Measurements from ENCODE around the gene ST6GALNAC3.

Gene ST6GALNAC3

DNA sequence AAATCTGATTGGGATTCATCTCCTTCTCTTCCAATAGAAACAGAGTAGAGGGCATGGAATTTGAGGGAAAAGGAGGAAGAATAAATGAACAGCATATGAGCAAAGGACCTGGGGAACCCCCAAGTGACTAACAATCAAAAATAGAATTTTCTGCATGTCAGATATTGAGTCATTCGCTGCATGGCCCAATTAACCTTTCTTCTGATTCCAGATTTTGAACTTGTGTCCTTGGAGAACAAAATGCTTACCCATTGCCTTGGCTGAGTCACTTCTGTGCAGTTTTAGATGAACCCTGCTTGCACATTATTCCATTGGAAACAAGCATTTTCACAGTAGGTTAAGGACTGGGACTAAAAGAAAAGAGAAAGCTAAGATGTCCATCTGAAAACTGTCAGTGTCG, 390.5 kb downstream of the ST6GALNAC3 start:
- H3K79me2 ChIP-seq (ENCODE audit: insufficient read depth, low read length): no peaks in the 10 kb centered on the region
- no peak for TF ChIP-seq EZH2phosphoT487 (IDR thresholded peaks at IDR 0.05; ENCODE audit: borderline replicate concordance)
- TF ChIP-seq, protein P1, sequence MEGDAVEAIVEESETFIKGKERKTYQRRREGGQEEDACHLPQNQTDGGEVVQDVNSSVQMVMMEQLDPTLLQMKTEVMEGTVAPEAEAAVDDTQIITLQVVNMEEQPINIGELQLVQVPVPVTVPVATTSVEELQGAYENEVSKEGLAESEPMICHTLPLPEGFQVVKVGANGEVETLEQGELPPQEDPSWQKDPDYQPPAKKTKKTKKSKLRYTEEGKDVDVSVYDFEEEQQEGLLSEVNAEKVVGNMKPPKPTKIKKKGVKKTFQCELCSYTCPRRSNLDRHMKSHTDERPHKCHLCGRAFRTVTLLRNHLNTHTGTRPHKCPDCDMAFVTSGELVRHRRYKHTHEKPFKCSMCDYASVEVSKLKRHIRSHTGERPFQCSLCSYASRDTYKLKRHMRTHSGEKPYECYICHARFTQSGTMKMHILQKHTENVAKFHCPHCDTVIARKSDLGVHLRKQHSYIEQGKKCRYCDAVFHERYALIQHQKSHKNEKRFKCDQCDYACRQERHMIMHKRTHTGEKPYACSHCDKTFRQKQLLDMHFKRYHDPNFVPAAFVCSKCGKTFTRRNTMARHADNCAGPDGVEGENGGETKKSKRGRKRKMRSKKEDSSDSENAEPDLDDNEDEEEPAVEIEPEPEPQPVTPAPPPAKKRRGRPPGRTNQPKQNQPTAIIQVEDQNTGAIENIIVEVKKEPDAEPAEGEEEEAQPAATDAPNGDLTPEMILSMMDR (conservative IDR thresholded peaks at IDR 0.05; ENCODE audit: low read length): no peak
- H3K4me2 ChIP-seq (ENCODE audit: low read depth, low read length, poor library complexity, severe bottlenecking): no peak overlapping the region

DNA sequence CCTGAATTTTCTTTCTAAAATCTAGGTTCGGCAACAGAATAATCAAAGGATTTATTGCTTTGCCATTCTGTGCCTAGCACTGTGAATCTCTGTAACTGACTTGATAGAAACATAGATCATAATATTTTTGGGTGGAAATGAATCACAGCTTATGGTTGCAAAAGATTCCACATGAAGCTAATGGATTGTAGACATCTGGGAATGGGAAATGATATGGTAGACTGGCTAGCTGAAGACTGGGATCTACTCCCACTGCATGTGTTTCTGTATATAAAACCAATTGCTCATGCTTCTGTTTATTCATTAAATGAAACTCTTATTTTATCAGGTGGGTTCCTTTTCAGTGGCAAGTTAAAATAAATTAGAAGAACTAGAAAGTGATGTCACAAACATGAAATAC, 395.6 kb downstream of the ST6GALNAC3 start:
- Histone ChIP-seq H3K27me3 (ENCODE audit: insufficient read depth, low read length, poor library complexity, severe bottlenecking) (no peaks in the 10 kb centered on the region), H3K4me3 (ENCODE audit: low read length, poor library complexity, severe bottlenecking) (no peak overlapping the region), H3K4me1 (ENCODE audit: insufficient read depth, low read length, poor library complexity, severe bottlenecking) (no peaks in the 10 kb centered on the region), H3F3A (ENCODE audit: low read depth) (no peaks in the 10 kb centered on the region), H3K9me3 (ENCODE audit: insufficient read depth, low read depth, low read length) (no peaks in the 10 kb centered on the region), H4K20me1 (ENCODE audit: insufficient read depth, low read length, poor library complexity, severe bottlenecking) (no peaks in the 10 kb centered on the region), H3K36me3 (ENCODE audit: insufficient read depth, low read length) (no peaks in the 10 kb centered on the region), H2AFZ (ENCODE audit: low read length) (no peak overlapping the region), H3K9ac (ENCODE audit: low read depth, low read length, poor library complexity, severe bottlenecking) (no peak overlapping the region), H3K79me2 (ENCODE audit: insufficient read depth, low read length) (no peaks in the 10 kb centered on the region), H3K4me2 (ENCODE audit: low read depth, low read length, poor library complexity, severe bottlenecking) (no peak overlapping the region), H3K9me2 (replicated peaks; ENCODE audit: low read depth, low read length) (no peaks in the 10 kb centered on the region)
- TF ChIP-seq EZH2phosphoT487 (IDR thresholded peaks at IDR 0.05; ENCODE audit: borderline replicate concordance): no peak
- TF ChIP-seq, protein P1 (conservative IDR thresholded peaks at IDR 0.05; ENCODE audit: low read length): no peak

More for the DNA sequence above, 390.5 kb downstream of the ST6GALNAC3 start:
- Histone ChIP-seq H3K9ac (ENCODE audit: low read depth, low read length, poor library complexity, severe bottlenecking) (no peak overlapping the region), H3K4me3 (ENCODE audit: low read length, poor library complexity, severe bottlenecking) (no peak overlapping the region), H3K4me1 (ENCODE audit: insufficient read depth, low read length, poor library complexity, severe bottlenecking) (no peaks in the 10 kb centered on the region), H3K9me2 (replicated peaks; ENCODE audit: low read depth, low read length) (no peaks in the 10 kb centered on the region), H3K27me3 (ENCODE audit: insufficient read depth, low read length, poor library complexity, severe bottlenecking) (no peaks in the 10 kb centered on the region), H4K20me1 (ENCODE audit: insufficient read depth, low read length, poor library complexity, severe bottlenecking) (no peaks in the 10 kb centered on the region), H2AFZ (ENCODE audit: low read length) (no peak overlapping the region), H3K36me3 (ENCODE audit: insufficient read depth, low read length) (no peaks in the 10 kb centered on the region), H3K9me3 (ENCODE audit: insufficient read depth, low read depth, low read length) (no peaks in the 10 kb centered on the region), H3F3A (ENCODE audit: low read depth) (no peaks in the 10 kb centered on the region)

DNA sequence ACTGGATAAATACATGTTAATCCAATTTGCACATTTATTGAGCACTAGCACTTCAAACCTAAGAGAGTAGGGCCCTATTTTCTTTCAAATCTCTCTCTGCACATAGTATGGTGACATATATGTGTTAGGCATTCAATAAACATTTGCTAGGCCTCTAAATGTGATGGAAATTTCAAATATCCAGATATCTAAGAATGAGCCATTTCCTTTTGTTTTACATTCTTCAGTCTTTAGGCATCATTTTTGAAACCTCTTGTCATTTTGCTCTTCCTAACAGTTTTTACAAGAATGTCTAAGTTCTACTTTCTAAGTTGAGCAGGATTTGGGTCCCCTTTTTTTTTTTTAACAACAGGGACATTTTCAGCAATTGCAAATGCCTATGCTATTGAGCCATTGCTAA, 397.0 kb downstream of the ST6GALNAC3 start:
- Histone ChIP-seq H3K9ac (ENCODE audit: low read depth, low read length, poor library complexity, severe bottlenecking) (no peak overlapping the region), H3K4me2 (ENCODE audit: low read depth, low read length, poor library complexity, severe bottlenecking) (no peak overlapping the region), H3F3A (ENCODE audit: low read depth) (no peaks in the 10 kb centered on the region), H3K27me3 (ENCODE audit: insufficient read depth, low read length, poor library complexity, severe bottlenecking) (no peaks in the 10 kb centered on the region), H3K9me3 (ENCODE audit: insufficient read depth, low read depth, low read length) (no peaks in the 10 kb centered on the region), H3K9me2 (replicated peaks; ENCODE audit: low read depth, low read length) (no peaks in the 10 kb centered on the region), H3K4me3 (ENCODE audit: low read length, poor library complexity, severe bottlenecking) (no peak overlapping the region), H3K79me2 (ENCODE audit: insufficient read depth, low read length) (no peaks in the 10 kb centered on the region), H3K4me1 (ENCODE audit: insufficient read depth, low read length, poor library complexity, severe bottlenecking) (no peaks in the 10 kb centered on the region), H2AFZ (ENCODE audit: low read length) (no peak overlapping the region), H3K36me3 (ENCODE audit: insufficient read depth, low read length) (no peaks in the 10 kb centered on the region), H4K20me1 (ENCODE audit: insufficient read depth, low read length, poor library complexity, severe bottlenecking) (no peaks in the 10 kb centered on the region)
- TF ChIP-seq EZH2phosphoT487 (IDR thresholded peaks at IDR 0.05; ENCODE audit: borderline replicate concordance): no peak
- TF ChIP-seq, protein P1 (conservative IDR thresholded peaks at IDR 0.05; ENCODE audit: low read length): no peak

All from Loucy (cell line).